G401 (cell line): ENCODE data around the gene SLC25A25. TPM values are rescaled to one million over a fixed set of nuclear protein-coding genes. Genes with fewer than 3 reads are reported as not detected.
A peak's percentile ranks its signal among the peaks of the same experiment; 100 is the strongest.

Experiments used
- DNase-seq: peaks from one replicate; pipeline ENCODE4 v3.0.0-alpha.2; 2015; ENCODE audit warnings: low spot score
- in situ Hi-C: cut with HindIII; loops from 2 replicates; pipeline ENCODE4 v1.10.0; 2016; ENCODE audit warnings: low sequenced_read_pairs, mixed read lengths
- total RNA-seq: library from RNA; depleted of rRNA; stranded (reverse); fragments of >200 nt; shearing (Covaris generic); gene quantifications from 2 replicates; pipeline ENCODE4 v1.2.3, GENCODE V29; 2014

Gene SLC25A25
- total RNA-seq, 1 experiment from 2014 or later: 29.0 TPM

GRCh38 chr9:128092199-128092977, 24.4 kb downstream of the SLC25A25 start:
- in situ Hi-C loops: no loop called here
- DNase-seq: no peak

GRCh38 chr9:128093011-128093410, 25.0 kb downstream of the SLC25A25 start:
- in situ Hi-C loops: no loop called here
- DNase-seq: no peak

DNA sequence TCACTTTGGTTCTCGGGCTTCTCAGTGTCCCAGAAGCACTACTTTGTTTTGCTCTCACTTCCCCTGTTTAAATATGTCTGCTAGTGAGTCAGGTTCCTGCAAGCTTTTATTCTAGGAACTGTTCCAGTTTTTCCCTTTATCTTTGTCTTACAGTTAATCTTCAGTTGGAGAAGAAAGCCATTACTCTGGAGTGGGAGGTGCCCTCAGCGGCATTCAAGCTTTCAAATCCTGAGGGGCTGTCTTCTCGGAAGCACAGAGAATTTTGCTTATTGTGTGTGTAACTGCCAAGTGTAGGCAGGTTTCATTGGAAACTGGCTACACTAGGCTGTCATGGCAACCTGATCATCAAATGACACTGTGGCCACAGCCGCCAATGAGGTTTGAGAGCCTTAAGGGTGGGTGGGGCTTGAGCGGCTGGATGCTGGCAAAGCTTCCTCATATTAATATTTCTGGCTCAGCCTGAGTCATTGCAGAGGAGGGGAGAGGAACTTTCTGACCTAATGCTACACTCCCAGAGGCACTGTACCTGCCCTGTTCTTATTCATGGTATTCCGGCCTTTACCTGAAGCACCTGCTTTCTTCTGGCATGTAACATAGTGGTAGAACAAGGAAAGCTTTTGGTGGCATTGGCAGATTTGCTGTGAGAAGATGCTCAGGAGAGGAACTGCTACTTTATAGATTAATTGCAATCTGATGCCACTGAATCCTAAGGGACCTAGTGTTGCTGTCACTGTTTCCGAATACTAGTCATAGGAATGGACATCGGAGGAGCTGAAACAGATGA, 26.3 kb downstream of the SLC25A25 start:
- in situ Hi-C loops: no loop called here
- DNase-seq: peak; percentile 98

- in situ Hi-C loops: no loop called here
- DNase-seq: no peak
These were observed 27.0 kb downstream of the SLC25A25 start for GRCh38 chr9:128094950-128095544.

DNA sequence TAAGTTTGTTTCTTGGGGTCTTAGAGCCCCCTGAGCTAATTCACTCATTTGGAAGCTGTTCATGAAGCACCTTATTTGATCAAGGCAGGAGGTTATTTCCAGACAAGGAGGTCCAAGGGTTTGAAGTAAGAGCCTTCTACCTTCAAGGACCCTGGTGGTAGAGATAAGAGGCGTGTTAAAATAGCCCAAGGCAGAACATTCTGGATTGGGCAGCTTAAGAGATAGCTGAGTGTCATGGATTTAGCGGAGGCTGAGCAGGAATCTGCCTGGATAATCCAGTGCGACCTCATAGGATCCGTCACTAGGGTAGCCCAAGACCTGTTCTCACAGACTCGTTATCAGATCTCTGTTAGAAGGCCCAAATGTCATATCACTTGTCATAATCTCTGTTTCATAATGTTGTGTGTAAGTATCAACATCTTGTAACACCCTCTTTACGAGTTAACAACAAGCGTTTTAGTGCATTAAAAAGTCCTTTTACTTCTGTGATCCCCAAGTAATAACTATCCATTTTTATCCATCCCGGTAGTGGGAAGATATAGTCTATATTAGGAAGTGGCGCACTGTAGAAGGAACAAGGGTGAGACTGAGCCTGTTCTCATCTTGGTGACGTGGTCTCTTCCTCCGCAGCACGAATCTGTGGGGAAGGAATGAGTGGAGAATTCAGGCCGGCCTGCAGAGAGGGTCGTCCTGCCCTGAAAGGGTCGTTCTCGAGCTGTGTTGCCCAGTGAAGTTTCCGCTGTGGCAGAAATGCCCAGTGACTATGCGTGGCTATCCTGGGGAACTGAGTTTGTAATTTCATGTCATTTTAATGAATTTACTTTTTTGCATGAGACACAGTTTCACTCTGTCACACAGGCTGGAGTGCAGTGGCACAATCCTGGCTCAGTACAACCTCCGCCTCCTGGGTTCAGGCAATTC, 28.8 kb downstream of the SLC25A25 start:
- DNase-seq: no peak
- in situ Hi-C loops: no loop called here

- DNase-seq: no peak
- in situ Hi-C loops: no loop called here
These were observed 29.7 kb downstream of the SLC25A25 start for GRCh38 chr9:128097543-128098296.

- in situ Hi-C loops: no loop called here
- peak; percentile 97 for DNase-seq
These were observed 30.5 kb downstream of the SLC25A25 start for GRCh38 chr9:128098297-128099230.

GRCh38 chr9:128099231-128099931, 31.3 kb downstream of the SLC25A25 start:
- no peak for DNase-seq
- in situ Hi-C loops: no loop called here

DNA sequence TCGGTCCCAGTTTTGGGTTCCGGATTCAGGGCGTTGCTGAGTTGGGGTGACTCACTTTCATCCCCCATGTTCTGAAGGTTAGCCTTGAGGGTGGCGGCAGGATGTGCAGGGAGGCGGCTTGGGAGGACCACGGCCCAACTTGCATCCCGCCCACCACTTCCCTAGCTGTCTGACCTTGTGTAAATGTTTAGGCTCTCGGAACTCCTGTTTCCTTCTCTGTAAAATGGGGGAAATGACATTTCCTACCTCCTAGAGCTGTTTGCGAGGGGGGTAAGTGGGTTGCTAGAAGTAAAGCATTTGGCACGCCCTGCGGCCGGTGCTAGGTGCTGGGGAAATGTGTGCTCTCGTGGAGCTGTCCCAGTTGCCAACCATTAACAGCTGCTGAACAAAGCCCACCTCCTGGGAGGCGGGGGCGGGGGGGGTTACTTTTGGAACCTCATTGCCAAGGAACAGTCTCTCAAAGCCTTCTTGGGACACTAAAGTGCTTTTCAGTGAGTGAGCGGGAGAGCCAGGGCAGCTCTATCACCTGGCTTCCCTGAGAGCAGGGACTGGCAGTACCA, 32.0 kb downstream of the SLC25A25 start:
- DNase-seq: no peak
- in situ Hi-C loops: no loop called here

DNA sequence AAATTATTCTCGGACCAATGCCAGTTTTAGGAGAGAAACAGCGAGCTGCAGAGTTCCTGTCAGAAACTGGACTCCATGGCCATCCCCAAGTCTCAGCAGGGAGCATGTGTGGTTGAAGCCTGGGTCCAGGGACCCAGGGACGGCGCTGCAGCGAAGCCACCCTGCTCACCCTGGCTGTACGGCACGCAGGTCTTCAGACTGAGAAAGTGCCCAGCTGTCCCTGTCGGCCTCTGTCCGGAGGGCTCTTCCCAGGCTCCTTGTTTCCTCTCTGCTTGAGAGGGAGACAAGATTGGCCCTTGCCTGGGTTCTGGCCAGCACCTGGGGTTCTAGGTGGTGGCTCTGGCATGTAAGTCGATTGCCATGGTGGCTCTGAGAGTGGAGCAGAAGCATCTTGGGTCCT, 32.5 kb downstream of the SLC25A25 start:
- in situ Hi-C loops: no loop called here
- DNase-seq: no peak

GRCh38 chr9:128101231-128101661, 33.2 kb downstream of the SLC25A25 start:
- in situ Hi-C loops: no loop called here
- DNase-seq: no peak

- in situ Hi-C loops: no loop called here
- DNase-seq: no peak
These were observed 33.7 kb downstream of the SLC25A25 start for GRCh38 chr9:128101690-128102089.

DNA sequence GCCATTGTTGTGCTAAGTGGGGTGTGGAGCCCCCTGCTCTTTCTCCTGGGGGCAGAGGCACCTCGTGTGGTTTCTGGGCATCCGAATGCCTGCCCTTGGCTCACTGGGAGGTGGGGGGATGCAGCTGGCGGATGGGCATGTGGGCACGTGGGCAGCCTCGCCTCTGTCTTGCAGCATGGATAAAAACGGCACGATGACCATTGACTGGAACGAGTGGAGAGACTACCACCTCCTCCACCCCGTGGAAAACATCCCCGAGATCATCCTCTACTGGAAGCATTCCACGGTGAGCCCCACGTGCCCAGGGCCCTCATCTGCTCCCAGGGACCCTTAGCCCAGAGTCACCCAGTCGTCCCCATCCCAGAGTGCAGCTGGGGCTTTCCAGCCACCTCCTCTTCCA, 34.2 kb downstream of the SLC25A25 start:
- in situ Hi-C loops: no loop called here
- no peak for DNase-seq

- in situ Hi-C loops: no loop called here
- peak; percentile 58 for DNase-seq
These were observed 35.0 kb downstream of the SLC25A25 start for GRCh38 chr9:128102861-128103588.

DNA sequence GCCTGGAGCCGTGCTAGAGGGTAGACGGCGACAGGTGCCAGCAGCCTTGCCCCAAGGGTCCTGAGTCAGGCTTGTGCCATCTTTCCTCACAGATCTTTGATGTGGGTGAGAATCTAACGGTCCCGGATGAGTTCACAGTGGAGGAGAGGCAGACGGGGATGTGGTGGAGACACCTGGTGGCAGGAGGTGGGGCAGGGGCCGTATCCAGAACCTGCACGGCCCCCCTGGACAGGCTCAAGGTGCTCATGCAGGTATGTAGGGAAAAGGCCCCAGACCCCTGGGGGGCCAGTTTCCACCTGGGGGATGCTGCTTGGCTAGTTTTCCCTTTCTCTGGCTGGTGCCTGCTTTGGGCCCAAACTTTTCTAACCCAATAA, 35.5 kb downstream of the SLC25A25 start:
- in situ Hi-C loops: no loop called here
- no peak for DNase-seq

DNA sequence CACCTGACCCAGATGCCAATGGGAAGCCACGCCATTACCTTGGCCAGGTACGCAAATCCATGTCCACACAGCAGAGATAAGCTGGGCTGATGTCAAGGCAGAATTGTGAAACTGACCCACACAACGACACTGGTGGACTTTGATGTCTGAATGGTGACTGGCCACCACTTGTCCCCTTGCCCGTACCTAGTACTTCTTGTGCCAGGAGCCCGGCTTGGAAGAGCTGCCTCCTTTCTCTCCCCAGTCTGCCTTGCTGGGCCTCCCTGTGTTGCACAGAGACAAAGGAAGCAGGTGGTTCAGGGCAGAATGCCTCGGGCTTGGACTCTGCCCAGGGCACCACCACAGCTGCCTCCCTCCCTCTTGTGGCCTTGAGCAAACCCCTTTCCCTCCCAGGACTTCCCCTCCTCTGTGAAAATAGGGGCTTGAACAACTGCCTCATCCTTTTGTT, 36.2 kb downstream of the SLC25A25 start:
- DNase-seq: peak; percentile 73
- in situ Hi-C loops: no loop called here
